NCI-H82 treated with DMSO at 0.1 percent for 48 hours (cell line): ENCODE data around the gene ADGRA1.

Experiments used
- DNase-seq: peaks from one replicate; lab custom pipeline; 2025; ENCODE audit not compliant: unreplicated experiment; lab: John Stamatoyannopoulos, UW

The ADGRA1 gene

GRCh38 chr10:133094286-133094685, 6.6 kb downstream of the ADGRA1 start:
- no peak for DNase-seq

GRCh38 chr10:133094866-133095265, 7.1 kb downstream of the ADGRA1 start:
- DNase-seq, result no peak

GRCh38 chr10:133095586-133095985, 7.9 kb downstream of the ADGRA1 start:
- no peak for DNase-seq

GRCh38 chr10:133096616-133097269, 9.0 kb downstream of the ADGRA1 start:
- DNase-seq, result no peak

- no peak for DNase-seq
Measured at GRCh38 chr10:133097418-133097817, 9.7 kb downstream of the ADGRA1 start.

- DNase-seq, result no peak
Measured at GRCh38 chr10:133097961-133098360, 10.2 kb downstream of the ADGRA1 start.

GRCh38 chr10:133098426-133099124, 10.9 kb downstream of the ADGRA1 start:
- no peak for DNase-seq

- no peak for DNase-seq
Measured at GRCh38 chr10:133099571-133099970, 11.8 kb downstream of the ADGRA1 start.

- no peak for DNase-seq
Measured at GRCh38 chr10:133100186-133100585, 12.5 kb downstream of the ADGRA1 start.

GRCh38 chr10:133100706-133101415, 13.1 kb downstream of the ADGRA1 start:
- no peak for DNase-seq

GRCh38 chr10:133101416-133101810, 13.7 kb downstream of the ADGRA1 start:
- no peak for DNase-seq

- DNase-seq, result no peak
Measured at GRCh38 chr10:133102415-133103095, 14.8 kb downstream of the ADGRA1 start.

GRCh38 chr10:133103311-133103910, 15.7 kb downstream of the ADGRA1 start:
- no peak for DNase-seq

GRCh38 chr10:133104068-133104962, 16.6 kb downstream of the ADGRA1 start:
- DNase-seq, result no peak

- DNase-seq, result no peak
Measured at GRCh38 chr10:133104963-133105640, 17.4 kb downstream of the ADGRA1 start.

GRCh38 chr10:133105686-133106390, 18.1 kb downstream of the ADGRA1 start:
- DNase-seq, result no peak

- DNase-seq, result no peak
Measured at GRCh38 chr10:133106516-133106915, 18.8 kb downstream of the ADGRA1 start.

- DNase-seq, result no peak
Measured at GRCh38 chr10:133107442-133107841, 19.7 kb downstream of the ADGRA1 start.

- no peak for DNase-seq
Measured at GRCh38 chr10:133109711-133110110, 22.0 kb downstream of the ADGRA1 start.
